T1000 (cell line): ENCODE measurements around the gene ZNF593OS.

ENCODE experiments used
- DNase-seq: peaks from one replicate; lab custom pipeline; 2025; ENCODE audit warnings: mixed read lengths; lab: John Stamatoyannopoulos, UW

Gene ZNF593OS

GRCh38 chr1:26171084-26172072, at the start of gene ZNF593OS:
Gene ZNF593OS (minus strand): TSS chr1:26171832. CDS start chr1:26171661, 171 bp downstream.
- no peak for DNase-seq

GRCh38 chr1:26221094-26221493, 49.5 kb upstream of the ZNF593OS start:
- no peak for DNase-seq

- DNase-seq: no peak
Observed at GRCh38 chr1:26220199-26220912, 48.7 kb upstream of the ZNF593OS start.

GRCh38 chr1:26218906-26219494, 47.4 kb upstream of the ZNF593OS start:
- DNase-seq: no peak

GRCh38 chr1:26215246-26215645, 43.6 kb upstream of the ZNF593OS start:
- no peak for DNase-seq

- DNase-seq: no peak
Observed at GRCh38 chr1:26213335-26213905, 41.8 kb upstream of the ZNF593OS start.

GRCh38 chr1:26212726-26213125, 41.1 kb upstream of the ZNF593OS start:
- DNase-seq: no peak

- DNase-seq: no peak
Observed at GRCh38 chr1:26210147-26210870, 38.7 kb upstream of the ZNF593OS start.

GRCh38 chr1:26203642-26204318, 32.1 kb upstream of the ZNF593OS start:
- DNase-seq: no peak

GRCh38 chr1:26200413-26200812, 28.8 kb upstream of the ZNF593OS start:
- DNase-seq: no peak

GRCh38 chr1:26197813-26198212, 26.2 kb upstream of the ZNF593OS start:
- DNase-seq: no peak

- DNase-seq: no peak
Observed at GRCh38 chr1:26197301-26197700, 25.7 kb upstream of the ZNF593OS start.

- DNase-seq: no peak
Observed at GRCh38 chr1:26195805-26196204, 24.2 kb upstream of the ZNF593OS start.

- no peak for DNase-seq
Observed at GRCh38 chr1:26191739-26192138, 20.1 kb upstream of the ZNF593OS start.

GRCh38 chr1:26190373-26190987, 18.8 kb upstream of the ZNF593OS start, which contains the start of gene CATSPER4:
Gene CATSPER4 (plus strand): TSS chr1:26190602. CDS start chr1:26190628, 26 bp downstream.
- no peak for DNase-seq

GRCh38 chr1:26189751-26190275, 18.2 kb upstream of the ZNF593OS start:
- DNase-seq: no peak

GRCh38 chr1:26189331-26189730, 17.7 kb upstream of the ZNF593OS start:
- no peak for DNase-seq

- no peak for DNase-seq
Observed at GRCh38 chr1:26188477-26188876, 16.8 kb upstream of the ZNF593OS start.

GRCh38 chr1:26187882-26188281, 16.2 kb upstream of the ZNF593OS start:
- no peak for DNase-seq

GRCh38 chr1:26184883-26185282, 13.3 kb upstream of the ZNF593OS start:
- DNase-seq: no peak
